IMR-90 (cell line): ENCODE results near the gene ACAD11. TPM values are rescaled to one million over a fixed set of nuclear protein-coding genes. Genes with fewer than 3 reads are reported as not detected.

Source experiments
- ATAC-seq: fragments of 200-7000 bp; cut with Tn5 transposase; 2 replicates; pipeline ENCODE4 v1.9.1; 2020; ENCODE audit warnings: low read depth, mild to moderate bottlenecking, moderate library complexity
- BruUV-seq: library from RNA; stranded (reverse); fragments of 400-500 nt; replicated peaks from 2 replicates; lab custom pipeline; 2021; lab: Mats Ljungman, UMichigan
- CTCF ChIA-PET: fragments of 300-600 bp; formaldehyde crosslinking; extraction: SDS; loops from one replicate; lab custom pipeline; 2021; ENCODE audit warnings: antibody characterized with exemption; lab: Yijun Ruan, JAX
- POLR2A ChIA-PET: fragments of 300-600 bp; sonication (Branson Sonifier 250); formaldehyde crosslinking; loops from one replicate; lab custom pipeline; 2022; ENCODE audit warnings: antibody characterized with exemption; ENCODE audit not compliant: unreplicated experiment; lab: Charles Lee
- DNase-seq: peaks from one replicate; pipeline ENCODE4 v3.0.0; 2013
- H2AFZ ChIP-seq: replicated peaks from 2 replicates; pipeline ENCODE3; 2013; ENCODE audit warnings: low read length, mild to moderate bottlenecking; ENCODE audit not compliant: poor library complexity
- H2AK5ac ChIP-seq: 2 replicates; pipeline ENCODE4 v1.6.1; 2013; ENCODE audit warnings: low read depth, low read length, inconsistent platforms
- H2AK9ac ChIP-seq: replicated peaks from 2 replicates; pipeline ENCODE3; 2013; ENCODE audit warnings: mild to moderate bottlenecking, low read depth, low read length, moderate library complexity; ENCODE audit not compliant: poor library complexity
- H2BK120ac ChIP-seq: 2 replicates; pipeline ENCODE4 v1.6.1; 2013; ENCODE audit warnings: low read depth, low read length, inconsistent platforms
- H2BK15ac ChIP-seq: 3 replicates; pipeline ENCODE4 v1.6.1; 2013; ENCODE audit warnings: low read depth, low read length, inconsistent platforms
- H2BK20ac ChIP-seq: 2 replicates; pipeline ENCODE4 v1.6.1; 2013; ENCODE audit warnings: low read depth, mild to moderate bottlenecking, inconsistent platforms, low read length, moderate library complexity
- H2BK5ac ChIP-seq: 2 replicates; pipeline ENCODE4 v1.6.1; 2013; ENCODE audit warnings: mild to moderate bottlenecking, low read depth, low read length, inconsistent platforms; ENCODE audit not compliant: poor library complexity, severe bottlenecking
- H3K14ac ChIP-seq: replicated peaks from 2 replicates; pipeline ENCODE4 v1.6.1; 2013; ENCODE audit warnings: low read depth, low read length, inconsistent platforms
- H3K18ac ChIP-seq: 2 replicates; pipeline ENCODE4 v1.6.1; 2013; ENCODE audit warnings: low read depth, low read length, control low read depth
- H3K23ac ChIP-seq: 2 replicates; pipeline ENCODE4 v1.6.1; 2013; ENCODE audit warnings: low read depth, low read length, inconsistent platforms
- H3K27ac ChIP-seq: 2 replicates; pipeline ENCODE4 v1.5.1; 2013; ENCODE audit warnings: mild to moderate bottlenecking, control low read depth, low read length; ENCODE audit not compliant: insufficient read depth
- H3K27me3 ChIP-seq: 2 replicates; pipeline ENCODE4 v1.6.1; 2013; ENCODE audit warnings: low read length; ENCODE audit not compliant: control insufficient read depth, insufficient read depth
- H3K36me3 ChIP-seq: 2 replicates; pipeline ENCODE4 v1.6.1; 2013; ENCODE audit warnings: low read length, mixed read lengths; ENCODE audit not compliant: control insufficient read depth, insufficient read depth
- H3K4ac ChIP-seq: 2 replicates; pipeline ENCODE4 v1.6.1; 2013; ENCODE audit warnings: low read depth, low read length, inconsistent platforms
- H3K4me1 ChIP-seq: 2 replicates; pipeline ENCODE4 v1.6.1; 2013; ENCODE audit warnings: low read length, mixed read lengths; ENCODE audit not compliant: control insufficient read depth, insufficient read depth
- H3K4me2 ChIP-seq: 2 replicates; pipeline ENCODE4 v1.6.1; 2013; ENCODE audit warnings: low read depth, mild to moderate bottlenecking, control low read depth, low read length, moderate library complexity
- H3K4me3 ChIP-seq: 2 replicates; pipeline ENCODE4 v1.5.1; 2013; ENCODE audit warnings: low read depth, mild to moderate bottlenecking, control low read depth, low read length, moderate library complexity; ENCODE audit not compliant: insufficient read depth
- H3K56ac ChIP-seq: 2 replicates; pipeline ENCODE4 v1.6.1; 2013; ENCODE audit warnings: low read length, inconsistent platforms; ENCODE audit not compliant: insufficient read depth; ENCODE audit errors: extremely low read depth
- H3K79me1 ChIP-seq, 2 experiments: 2 replicates each; pipeline ENCODE4 v1.6.1; 2013; ENCODE audit warnings: low read length in 2 of 2, inconsistent platforms in 1 of 2, low read depth in 1 of 2
- H3K9ac ChIP-seq: 2 replicates; pipeline ENCODE4 v1.6.1; 2013; ENCODE audit warnings: low read depth, low read length, control low read depth
- H3K9me1 ChIP-seq: 2 replicates; pipeline ENCODE4 v1.6.1; 2013; ENCODE audit warnings: low read length, inconsistent platforms; ENCODE audit not compliant: insufficient read depth
- H3K9me3 ChIP-seq: 2 replicates; pipeline ENCODE4 v1.6.1; 2013; ENCODE audit warnings: low read length; ENCODE audit not compliant: control insufficient read depth, insufficient read depth
- H4K20me1 ChIP-seq: 2 replicates; pipeline ENCODE4 v1.6.1; 2013; ENCODE audit warnings: low read length, inconsistent platforms; ENCODE audit not compliant: insufficient read depth
- H4K5ac ChIP-seq: 2 replicates; pipeline ENCODE4 v1.6.1; 2013; ENCODE audit warnings: mild to moderate bottlenecking, low read depth, low read length, control low read depth
- H4K8ac ChIP-seq, 2 experiments: 2 replicates each; pipeline ENCODE4 v1.6.1; 2013; ENCODE audit warnings: low read depth in 2 of 2, low read length in 2 of 2, control low read depth in 1 of 2, inconsistent platforms in 1 of 2
- H4K91ac ChIP-seq: 2 replicates; pipeline ENCODE4 v1.6.1; 2013; ENCODE audit warnings: low read depth, low read length, inconsistent platforms; ENCODE audit not compliant: insufficient read depth
- CEBPB ChIP-seq: IDR thresholded peaks from 2 replicates; pipeline ENCODE4 v1.6.1; 2012; ENCODE audit warnings: low read depth, low read length, improper control_type of control experiment
- FOS ChIP-seq: fragments of 150-350 bp; IDR thresholded peaks from 2 replicates; pipeline ENCODE4 v1.6.1; 2016; ENCODE audit warnings: low read depth, low read length
- MAZ ChIP-seq: IDR thresholded peaks from 2 replicates; pipeline ENCODE4 v1.6.1; 2012; ENCODE audit warnings: low read depth, mild to moderate bottlenecking, low read length, improper control_type of control experiment, moderate library complexity, borderline replicate concordance
- MXI1 ChIP-seq: IDR thresholded peaks from 2 replicates; pipeline ENCODE4 v1.6.1; 2012; ENCODE audit warnings: low read depth, mild to moderate bottlenecking, low read length, moderate library complexity, borderline replicate concordance
- NFE2L2 ChIP-seq: fragments of 150-350 bp; IDR thresholded peaks from 2 replicates; pipeline ENCODE4 v1.6.1; 2016; ENCODE audit warnings: low read depth, mild to moderate bottlenecking, low read length
- POLR2A ChIP-seq: IDR thresholded peaks from 2 replicates; pipeline ENCODE4 v1.6.1; 2012; ENCODE audit warnings: mild to moderate bottlenecking, low read depth, low read length
- SMC3 ChIP-seq: fragments of 150-350 bp; IDR thresholded peaks from 2 replicates; pipeline ENCODE4 v1.6.1; 2016; ENCODE audit warnings: low read depth, mild to moderate bottlenecking, antibody characterized with exemption, low read length, moderate library complexity
- dilution Hi-C: fragments of 300-500 bp; cut with HindIII; formaldehyde crosslinking; loops from one replicate; pipeline ENCODE4 v1.14.3; 2018; ENCODE audit warnings: low sequenced_read_pairs; ENCODE audit not compliant: unreplicated experiment
- in situ Hi-C: fragments of 300-500 bp; cut with MboI; formaldehyde crosslinking; loops from 3 replicates; pipeline ENCODE4 v1.14.3; 2019; ENCODE audit warnings: low sequenced_read_pairs, inconsistent platforms, mixed read lengths
- intact Hi-C: fragments of 100-400 bp; cut with micrococcal nuclease; formaldehyde crosslinking; loops from 2 replicates; pipeline ENCODE4 v1.10.0; 2022
- polyA plus RNA-seq, 3 experiments: library from polyadenylated mRNA; depleted of rRNA; stranded (reverse); fragments of >200 nt; gene quantifications; 2 replicates each; pipeline ENCODE4 v1.2.3, GENCODE V29; 2012; ENCODE audit warnings: low replicate concordance in 1 of 3
- total RNA-seq: library from RNA; depleted of rRNA; stranded (reverse); fragments of >200 nt; gene quantifications from 2 replicates; pipeline ENCODE4 v1.2.3, GENCODE V29; 2012
- TF ChIP-seq, protein P1 (sequence below): conservative IDR thresholded peaks from 2 replicates; pipeline ENCODE4 v1.5.1; 2012; ENCODE audit warnings: mild to moderate bottlenecking, low read depth, low read length, improper control_type of control experiment
- TF ChIP-seq, protein P2 (sequence below): fragments of 150-350 bp; IDR thresholded peaks from 2 replicates; pipeline ENCODE4 v1.6.1; 2017; ENCODE audit warnings: mild to moderate bottlenecking, antibody characterized with exemption, low read length, low read depth

Gene ACAD11
- total and polyA plus RNA-seq, 2 of the 4 experiments (the other 2 are of a cell fraction), result 16.0 to 18.8 TPM

DNA sequence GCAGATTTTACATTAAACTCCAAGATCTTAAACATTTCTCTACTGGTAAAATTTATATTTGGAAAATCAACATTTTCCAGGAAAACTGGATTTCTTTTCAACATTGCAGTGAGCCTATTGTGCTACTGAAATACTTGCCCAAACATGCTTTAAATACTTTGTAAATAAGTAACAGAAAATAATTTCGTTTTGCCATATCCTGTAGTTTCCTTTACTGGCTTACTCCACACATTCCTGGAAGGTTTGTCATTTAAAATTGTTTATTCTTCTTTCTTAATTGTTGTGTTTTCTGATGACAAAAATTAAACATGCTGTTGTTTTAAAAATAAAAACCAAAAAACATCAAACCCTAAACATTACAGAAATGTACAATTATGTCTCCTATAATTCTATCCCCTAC is 22.0 kb downstream of the ACAD11 start (continued):
- TF ChIP-seq FOS, result no peak

DNA sequence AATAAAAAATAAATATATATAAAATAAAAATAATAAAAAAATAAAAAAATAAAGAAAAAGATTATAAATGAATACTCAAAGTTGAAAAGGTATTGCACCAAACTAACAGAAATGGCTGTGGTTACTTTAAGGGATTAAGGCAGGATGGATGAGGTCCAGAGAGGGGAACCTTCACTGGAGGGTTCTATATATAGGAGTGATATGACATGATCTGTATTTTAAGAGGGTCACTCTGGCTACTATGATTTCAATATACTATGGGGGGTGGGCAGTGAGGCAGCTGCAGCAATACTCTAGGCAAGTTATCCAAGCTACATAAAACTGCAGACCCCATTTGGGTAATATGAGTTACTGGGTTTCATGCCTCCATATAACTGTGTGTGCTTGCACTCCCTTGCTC is 24.6 kb downstream of the ACAD11 start:
- no peak for ATAC-seq
- no peaks in the 10 kb centered on the region for H3K27me3 ChIP-seq
- H3K56ac ChIP-seq, result no peak overlapping the region
- H3K23ac ChIP-seq, result no peak overlapping the region
- 0 out of 2 replicates have a peak overlapping the region, but pooled peaks have one; percentile 23 for H3K14ac ChIP-seq
- peak overlapping the region; percentile 7 for H3K4ac ChIP-seq
- H4K20me1 ChIP-seq, result no peaks in the 10 kb centered on the region
- ChIA-PET POLR2A (no interaction called here), CTCF (interaction anchor here (1.1 kb wide), 1 partner anchor 99 kb away, joined by 3 read pairs; no protein-coding TSS in a partner anchor)
- H3K4me1 ChIP-seq, result peaks cover 11% of the 10 kb centered on the region
- H2AK5ac ChIP-seq, result peak overlapping the region; percentile 5; the same call in 1 of the 2 replicates
- no peak overlapping the region for H3K9ac ChIP-seq
- no peak overlapping the region for H3K4me3 ChIP-seq
- dilution Hi-C loops (loop anchor here (25.0 kb wide), 1 partner anchor 98 kb away; no protein-coding TSS in a partner anchor), in situ Hi-C loops (loop anchor here (25.0 kb wide), 1 partner anchor 373 kb away; no protein-coding TSS in a partner anchor), intact Hi-C loops (no loop called here)
- H3K79me1 ChIP-seq, result peaks cover 0 to 15% of the 10 kb centered on the region in 2 experiments; a peak in 1 of 4 replicates
- H2AK9ac ChIP-seq, result no peak overlapping the region
- no peaks in the 10 kb centered on the region for H3K9me3 ChIP-seq
- no TSS peak for BruUV-seq
- TF ChIP-seq MXI1, result no peak
- TF ChIP-seq NFE2L2, result no peak
- no peak for TF ChIP-seq MAZ
- TF ChIP-seq, protein P1, sequence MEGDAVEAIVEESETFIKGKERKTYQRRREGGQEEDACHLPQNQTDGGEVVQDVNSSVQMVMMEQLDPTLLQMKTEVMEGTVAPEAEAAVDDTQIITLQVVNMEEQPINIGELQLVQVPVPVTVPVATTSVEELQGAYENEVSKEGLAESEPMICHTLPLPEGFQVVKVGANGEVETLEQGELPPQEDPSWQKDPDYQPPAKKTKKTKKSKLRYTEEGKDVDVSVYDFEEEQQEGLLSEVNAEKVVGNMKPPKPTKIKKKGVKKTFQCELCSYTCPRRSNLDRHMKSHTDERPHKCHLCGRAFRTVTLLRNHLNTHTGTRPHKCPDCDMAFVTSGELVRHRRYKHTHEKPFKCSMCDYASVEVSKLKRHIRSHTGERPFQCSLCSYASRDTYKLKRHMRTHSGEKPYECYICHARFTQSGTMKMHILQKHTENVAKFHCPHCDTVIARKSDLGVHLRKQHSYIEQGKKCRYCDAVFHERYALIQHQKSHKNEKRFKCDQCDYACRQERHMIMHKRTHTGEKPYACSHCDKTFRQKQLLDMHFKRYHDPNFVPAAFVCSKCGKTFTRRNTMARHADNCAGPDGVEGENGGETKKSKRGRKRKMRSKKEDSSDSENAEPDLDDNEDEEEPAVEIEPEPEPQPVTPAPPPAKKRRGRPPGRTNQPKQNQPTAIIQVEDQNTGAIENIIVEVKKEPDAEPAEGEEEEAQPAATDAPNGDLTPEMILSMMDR, result no peak
- TF ChIP-seq POLR2A, result no peak
- TF ChIP-seq, protein P2, sequence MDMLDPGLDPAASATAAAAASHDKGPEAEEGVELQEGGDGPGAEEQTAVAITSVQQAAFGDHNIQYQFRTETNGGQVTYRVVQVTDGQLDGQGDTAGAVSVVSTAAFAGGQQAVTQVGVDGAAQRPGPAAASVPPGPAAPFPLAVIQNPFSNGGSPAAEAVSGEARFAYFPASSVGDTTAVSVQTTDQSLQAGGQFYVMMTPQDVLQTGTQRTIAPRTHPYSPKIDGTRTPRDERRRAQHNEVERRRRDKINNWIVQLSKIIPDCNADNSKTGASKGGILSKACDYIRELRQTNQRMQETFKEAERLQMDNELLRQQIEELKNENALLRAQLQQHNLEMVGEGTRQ, result no peak
- no peak for TF ChIP-seq SMC3
- TF ChIP-seq CEBPB, result no peak
- H2BK20ac ChIP-seq, result peak overlapping the region; percentile 22; the same call in 1 of the 2 replicates
- peak overlapping the region; percentile 57 for H2BK5ac ChIP-seq
- peaks cover 3% of the 10 kb centered on the region; the same call in 1 of the 2 replicates for H3K36me3 ChIP-seq
- no peak overlapping the region for H3K27ac ChIP-seq
- no peak overlapping the region; the same call in 1 of the 2 replicates for H4K5ac ChIP-seq
- peak overlapping the region; percentile 28 for H2BK120ac ChIP-seq
- H4K91ac ChIP-seq, result 0 out of 2 replicates have a peak overlapping the region, but pooled peaks have one; percentile 5
- no peaks in the 10 kb centered on the region; the same call in 1 of the 2 replicates for H3K9me1 ChIP-seq
- H2BK15ac ChIP-seq, result peak overlapping the region; percentile 42; the same call in 1 of the 3 replicates
- H3K4me2 ChIP-seq, result no peak overlapping the region
- peak overlapping the region in 1 of 2 experiments; percentile 8; a peak in 1 of 4 replicates for H4K8ac ChIP-seq
- H2AFZ ChIP-seq, result no peak overlapping the region
- peak overlapping the region; percentile 20; the same call in 1 of the 2 replicates for H3K18ac ChIP-seq
- no peak for DNase-seq
